Measurements from ENCODE around the gene PRSS35.

DNA sequence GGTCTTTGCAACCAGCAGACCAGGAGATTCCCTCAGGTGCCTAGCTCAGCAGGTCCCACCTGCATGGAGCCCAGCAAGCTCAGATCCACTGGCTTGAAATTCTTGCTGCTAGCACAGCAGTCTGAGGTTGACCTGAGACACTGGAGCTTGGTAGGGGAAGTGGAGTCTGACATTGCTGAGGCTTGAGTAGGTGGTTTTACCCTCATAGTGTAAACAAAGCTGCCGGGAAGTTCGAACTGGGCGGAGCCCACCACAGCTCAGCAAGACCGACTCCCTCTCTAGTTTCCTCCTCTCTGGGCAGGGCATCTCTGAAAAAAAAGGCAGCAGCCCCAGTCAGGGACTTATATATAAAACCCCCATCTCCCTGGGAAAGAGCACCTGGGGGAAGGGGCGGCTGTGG is 34.3 kb downstream of the PRSS35 start:
- TF ChIP-seq, protein P1, sequence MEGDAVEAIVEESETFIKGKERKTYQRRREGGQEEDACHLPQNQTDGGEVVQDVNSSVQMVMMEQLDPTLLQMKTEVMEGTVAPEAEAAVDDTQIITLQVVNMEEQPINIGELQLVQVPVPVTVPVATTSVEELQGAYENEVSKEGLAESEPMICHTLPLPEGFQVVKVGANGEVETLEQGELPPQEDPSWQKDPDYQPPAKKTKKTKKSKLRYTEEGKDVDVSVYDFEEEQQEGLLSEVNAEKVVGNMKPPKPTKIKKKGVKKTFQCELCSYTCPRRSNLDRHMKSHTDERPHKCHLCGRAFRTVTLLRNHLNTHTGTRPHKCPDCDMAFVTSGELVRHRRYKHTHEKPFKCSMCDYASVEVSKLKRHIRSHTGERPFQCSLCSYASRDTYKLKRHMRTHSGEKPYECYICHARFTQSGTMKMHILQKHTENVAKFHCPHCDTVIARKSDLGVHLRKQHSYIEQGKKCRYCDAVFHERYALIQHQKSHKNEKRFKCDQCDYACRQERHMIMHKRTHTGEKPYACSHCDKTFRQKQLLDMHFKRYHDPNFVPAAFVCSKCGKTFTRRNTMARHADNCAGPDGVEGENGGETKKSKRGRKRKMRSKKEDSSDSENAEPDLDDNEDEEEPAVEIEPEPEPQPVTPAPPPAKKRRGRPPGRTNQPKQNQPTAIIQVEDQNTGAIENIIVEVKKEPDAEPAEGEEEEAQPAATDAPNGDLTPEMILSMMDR (IDR thresholded peaks at IDR 0.05 in 4 of 5, conservative IDR thresholded peaks at IDR 0.05 in 1 of 5), result no peak
- TF ChIP-seq POLR2A (IDR thresholded peaks at IDR 0.05), result no peak

Data from gastrocnemius medialis (tissue), 4 donors.